Measurements from ENCODE around the gene SNRPD2.

SNRPD2 gene

GRCh38 chr19:45717131-45717982 lies 25.6 kb upstream of the SNRPD2 start:
- Histone ChIP-seq H3K27ac (ENCODE audit: low read depth, low read length) (peak overlapping the region; percentile 86), H3K4me1 (ENCODE audit: control insufficient read depth in 5 of 5, insufficient read depth in 5 of 5, low read length in 5 of 5) (peaks cover 10 to 31% (median 26%) of the 10 kb centered on the region in 5 donors), H3K9me3 (ENCODE audit: control insufficient read depth in 5 of 5, low read length in 5 of 5) (no peaks in the 10 kb centered on the region), H3K9ac (ENCODE audit: low read length in 5 of 5) (peak overlapping the region; percentile 81 to 92 (median 88)), H3K4me3 (ENCODE audit: low read depth in 1 of 5, low read length in 5 of 5) (peak overlapping the region; percentile 70 to 94 (median 84)), H3K27me3 (ENCODE audit: control insufficient read depth in 5 of 5, insufficient read depth in 4 of 5, low read length in 5 of 5) (no peaks in the 10 kb centered on the region), H3K36me3 (ENCODE audit: control insufficient read depth in 5 of 5, insufficient read depth in 5 of 5, low read length in 5 of 5) (peaks cover 0 to 11% (median 8%) of the 10 kb centered on the region in 5 donors)

- Histone ChIP-seq H3K9me3 (ENCODE audit: control insufficient read depth in 5 of 5, low read length in 5 of 5) (no peaks in the 10 kb centered on the region), H3K27ac (ENCODE audit: low read depth, low read length) (peak overlapping the region; percentile 83), H3K4me3 (ENCODE audit: low read depth in 1 of 5, low read length in 5 of 5) (peak overlapping the region; percentile 70 to 94 (median 84)), H3K4me1 (ENCODE audit: control insufficient read depth in 5 of 5, insufficient read depth in 5 of 5, low read length in 5 of 5) (peaks cover 10 to 31% (median 26%) of the 10 kb centered on the region in 5 donors), H3K36me3 (ENCODE audit: control insufficient read depth in 5 of 5, insufficient read depth in 5 of 5, low read length in 5 of 5) (peaks cover 0 to 19% (median 16%) of the 10 kb centered on the region in 5 donors), H3K27me3 (ENCODE audit: control insufficient read depth in 5 of 5, insufficient read depth in 4 of 5, low read length in 5 of 5) (no peaks in the 10 kb centered on the region), H3K9ac (ENCODE audit: low read length in 5 of 5) (peak overlapping the region; percentile 73 to 92 (median 88))
Measured at GRCh38 chr19:45716359-45717130, 24.8 kb upstream of the SNRPD2 start.

GRCh38 chr19:45715139-45715538 lies 23.4 kb upstream of the SNRPD2 start:
- Histone ChIP-seq H3K27me3 (ENCODE audit: control insufficient read depth in 5 of 5, insufficient read depth in 4 of 5, low read length in 5 of 5) (no peaks in the 10 kb centered on the region), H3K9ac (ENCODE audit: low read length in 5 of 5) (no peak overlapping the region), H3K4me3 (ENCODE audit: low read depth in 1 of 5, low read length in 5 of 5) (no peak overlapping the region), H3K4me1 (ENCODE audit: control insufficient read depth in 5 of 5, insufficient read depth in 5 of 5, low read length in 5 of 5) (peaks cover 10 to 31% (median 25%) of the 10 kb centered on the region in 5 donors), H3K36me3 (ENCODE audit: control insufficient read depth in 5 of 5, insufficient read depth in 5 of 5, low read length in 5 of 5) (peaks cover 0 to 19% (median 16%) of the 10 kb centered on the region in 5 donors), H3K9me3 (ENCODE audit: control insufficient read depth in 5 of 5, low read length in 5 of 5) (no peaks in the 10 kb centered on the region), H3K27ac (ENCODE audit: low read depth, low read length) (no peak overlapping the region)

GRCh38 chr19:45713141-45713540 lies 21.4 kb upstream of the SNRPD2 start:
- H3K27ac ChIP-seq (ENCODE audit: low read depth, low read length) = no peak overlapping the region
- H3K9ac ChIP-seq (ENCODE audit: low read length in 5 of 5) = no peak overlapping the region
- no peaks in the 10 kb centered on the region for H3K27me3 ChIP-seq (ENCODE audit: control insufficient read depth in 5 of 5, insufficient read depth in 4 of 5, low read length in 5 of 5)
- H3K4me3 ChIP-seq (ENCODE audit: low read depth in 1 of 5, low read length in 5 of 5) = no peak overlapping the region
- peaks cover 0 to 19% (median 16%) of the 10 kb centered on the region in 5 donors for H3K36me3 ChIP-seq (ENCODE audit: control insufficient read depth in 5 of 5, insufficient read depth in 5 of 5, low read length in 5 of 5)
- H3K9me3 ChIP-seq (ENCODE audit: control insufficient read depth in 5 of 5, low read length in 5 of 5) = no peaks in the 10 kb centered on the region
- H3K4me1 ChIP-seq (ENCODE audit: control insufficient read depth in 5 of 5, insufficient read depth in 5 of 5, low read length in 5 of 5) = peaks cover 10 to 26% (median 22%) of the 10 kb centered on the region in 5 donors

DNA sequence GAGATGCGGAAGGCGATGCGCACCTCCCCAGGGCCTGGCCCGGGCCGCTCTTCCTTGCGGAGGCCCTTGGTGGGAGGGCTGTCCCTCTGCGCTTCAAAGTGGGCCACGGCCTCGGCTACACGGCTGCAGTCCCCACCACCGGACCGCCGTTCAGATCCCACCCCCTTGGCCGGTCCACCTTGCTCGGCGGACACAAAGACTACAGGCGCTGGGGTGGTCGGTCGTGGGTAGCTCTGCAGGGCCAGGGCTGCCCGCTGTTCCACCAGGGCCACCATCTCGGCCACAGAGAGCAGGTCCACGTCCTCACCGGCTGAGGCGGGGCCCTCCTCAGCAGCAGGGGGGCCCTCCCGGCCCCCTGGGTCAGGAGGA lies 20.9 kb upstream of the SNRPD2 start:
- Histone ChIP-seq H3K4me3 (ENCODE audit: low read depth in 1 of 5, low read length in 5 of 5) (no peak overlapping the region), H3K27me3 (ENCODE audit: control insufficient read depth in 5 of 5, insufficient read depth in 4 of 5, low read length in 5 of 5) (no peaks in the 10 kb centered on the region), H3K27ac (ENCODE audit: low read depth, low read length) (no peak overlapping the region)

DNA sequence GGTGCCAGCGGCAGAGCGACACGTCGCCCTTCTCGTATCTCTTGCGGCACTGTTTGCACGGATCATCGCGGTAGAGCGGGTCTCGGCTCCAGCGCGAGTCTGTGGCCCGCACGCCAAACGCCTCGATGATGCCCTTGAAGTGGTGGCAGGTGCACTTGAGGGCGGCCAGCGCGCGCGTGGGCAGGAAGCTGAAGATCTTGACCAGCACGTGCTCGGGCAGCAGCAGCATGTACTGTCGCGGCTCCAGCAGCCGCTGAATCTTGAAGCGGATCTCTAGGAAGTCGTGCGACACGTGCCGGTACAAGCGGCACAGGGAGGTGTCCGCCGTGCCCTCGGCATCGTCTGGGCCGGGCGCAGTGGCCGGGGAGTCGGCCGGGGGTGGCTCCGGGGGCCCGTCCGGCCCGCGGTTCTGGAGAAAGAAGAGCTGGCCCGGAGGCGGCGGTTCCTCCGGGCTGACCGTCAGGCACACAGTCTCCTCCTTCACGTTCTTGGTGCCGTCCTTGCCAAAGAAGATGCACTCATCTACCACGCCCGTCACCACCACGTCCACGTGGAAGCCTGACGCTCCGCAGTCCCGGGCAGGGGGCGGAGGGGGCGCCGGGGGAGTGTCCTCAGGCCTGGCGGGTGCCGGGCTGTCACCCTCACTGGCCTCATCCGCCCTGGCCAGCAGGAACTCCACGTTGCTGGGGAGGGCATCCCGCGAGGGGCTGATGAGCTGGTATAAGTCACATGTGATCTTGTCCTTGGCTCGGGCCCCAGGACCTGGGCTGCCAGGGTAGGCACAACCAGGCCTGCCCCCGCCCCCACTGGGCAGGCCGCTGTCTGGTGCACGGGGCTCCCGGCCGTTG lies 20.3 kb upstream of the SNRPD2 start:
- Histone ChIP-seq H3K4me3 (ENCODE audit: low read depth in 1 of 5, low read length in 5 of 5) (no peak overlapping the region), H3K27ac (ENCODE audit: low read depth, low read length) (peak overlapping the region; percentile 60), H3K27me3 (ENCODE audit: control insufficient read depth in 5 of 5, insufficient read depth in 4 of 5, low read length in 5 of 5) (no peaks in the 10 kb centered on the region), H3K9ac (ENCODE audit: low read length in 5 of 5) (no peak overlapping the region), H3K4me1 (ENCODE audit: control insufficient read depth in 5 of 5, insufficient read depth in 5 of 5, low read length in 5 of 5) (peaks cover 2 to 23% (median 21%) of the 10 kb centered on the region in 5 donors), H3K9me3 (ENCODE audit: control insufficient read depth in 5 of 5, low read length in 5 of 5) (no peaks in the 10 kb centered on the region), H3K36me3 (ENCODE audit: control insufficient read depth in 5 of 5, insufficient read depth in 5 of 5, low read length in 5 of 5) (peaks cover 0 to 19% (median 16%) of the 10 kb centered on the region in 5 donors)

More for the DNA sequence above, 20.9 kb upstream of the SNRPD2 start:
- Histone ChIP-seq H3K9me3 (ENCODE audit: control insufficient read depth in 5 of 5, low read length in 5 of 5) (no peaks in the 10 kb centered on the region), H3K4me1 (ENCODE audit: control insufficient read depth in 5 of 5, insufficient read depth in 5 of 5, low read length in 5 of 5) (peaks cover 6 to 21% (median 17%) of the 10 kb centered on the region in 5 donors), H3K36me3 (ENCODE audit: control insufficient read depth in 5 of 5, insufficient read depth in 5 of 5, low read length in 5 of 5) (peaks cover 0 to 19% (median 16%) of the 10 kb centered on the region in 5 donors), H3K9ac (ENCODE audit: low read length in 5 of 5) (no peak overlapping the region)

GRCh38 chr19:45710356-45711130 lies 18.8 kb upstream of the SNRPD2 start:
- Histone ChIP-seq H3K27me3 (ENCODE audit: control insufficient read depth in 5 of 5, insufficient read depth in 4 of 5, low read length in 5 of 5) (no peaks in the 10 kb centered on the region), H3K27ac (ENCODE audit: low read depth, low read length) (peak overlapping the region; percentile 60), H3K9me3 (ENCODE audit: control insufficient read depth in 5 of 5, low read length in 5 of 5) (no peaks in the 10 kb centered on the region), H3K4me1 (ENCODE audit: control insufficient read depth in 5 of 5, insufficient read depth in 5 of 5, low read length in 5 of 5) (peaks cover 0 to 16% (median 8%) of the 10 kb centered on the region in 5 donors), H3K9ac (ENCODE audit: low read length in 5 of 5) (peak overlapping the region in 2 of 5 donors; percentile 20 to 40), H3K36me3 (ENCODE audit: control insufficient read depth in 5 of 5, insufficient read depth in 5 of 5, low read length in 5 of 5) (peaks cover 0 to 19% (median 16%) of the 10 kb centered on the region in 5 donors), H3K4me3 (ENCODE audit: low read depth in 1 of 5, low read length in 5 of 5) (no peak overlapping the region)

- Histone ChIP-seq H3K27ac (ENCODE audit: low read depth, low read length) (no peak overlapping the region), H3K4me1 (ENCODE audit: control insufficient read depth in 5 of 5, insufficient read depth in 5 of 5, low read length in 5 of 5) (peaks cover 0 to 16% (median 6%) of the 10 kb centered on the region in 5 donors), H3K9me3 (ENCODE audit: control insufficient read depth in 5 of 5, low read length in 5 of 5) (no peaks in the 10 kb centered on the region), H3K9ac (ENCODE audit: low read length in 5 of 5) (no peak overlapping the region), H3K36me3 (ENCODE audit: control insufficient read depth in 5 of 5, insufficient read depth in 5 of 5, low read length in 5 of 5) (peaks cover 0 to 7% (median 4%) of the 10 kb centered on the region in 5 donors), H3K4me3 (ENCODE audit: low read depth in 1 of 5, low read length in 5 of 5) (no peak overlapping the region), H3K27me3 (ENCODE audit: control insufficient read depth in 5 of 5, insufficient read depth in 4 of 5, low read length in 5 of 5) (no peaks in the 10 kb centered on the region)
Measured at GRCh38 chr19:45705710-45706415, 14.1 kb upstream of the SNRPD2 start.
